Osteocyte (in vitro differentiated cells): Measurements from ENCODE around the gene UQCRHL. TPM values are rescaled to one million over a fixed set of nuclear protein-coding genes. Genes with fewer than 3 reads are reported as not detected.
"Not testable (repeated sequence)": the region's sequence is repeated elsewhere in the genome, so short reads cannot be mapped to it uniquely, and the experiment has no call there.

ENCODE experiments used
- DNase-seq: peaks from one replicate; pipeline ENCODE4 v3.0.0; 2021; ENCODE audit warnings: mixed read lengths; ENCODE audit not compliant: unreplicated experiment; ENCODE audit errors: extremely low spot score
- H3K27ac Mint-ChIP-seq: one replicate; pipeline ENCODE4 v1.8.0; 2021; ENCODE audit warnings: mild to moderate bottlenecking, mixed read lengths; ENCODE audit not compliant: unreplicated experiment
- H3K27me3 Mint-ChIP-seq: one replicate; pipeline ENCODE4 v1.8.0; 2021; ENCODE audit warnings: mixed read lengths; ENCODE audit not compliant: unreplicated experiment
- H3K36me3 Mint-ChIP-seq: one replicate; pipeline ENCODE4 v1.8.0; 2021; ENCODE audit warnings: mixed read lengths; ENCODE audit not compliant: unreplicated experiment
- H3K4me1 Mint-ChIP-seq: one replicate; pipeline ENCODE4 v1.8.0; 2021; ENCODE audit warnings: mixed read lengths; ENCODE audit not compliant: unreplicated experiment
- H3K4me3 Mint-ChIP-seq: one replicate; pipeline ENCODE4 v1.8.0; 2021; ENCODE audit warnings: mild to moderate bottlenecking, moderate library complexity, mixed read lengths; ENCODE audit not compliant: unreplicated experiment
- H3K9me3 Mint-ChIP-seq: one replicate; pipeline ENCODE4 v1.8.0; 2021; ENCODE audit warnings: mixed read lengths; ENCODE audit not compliant: unreplicated experiment
- CTCF ChIP-seq: fragments of 200-600 bp; sonication (generic); IDR thresholded peaks from 2 replicates; pipeline ENCODE4 v1.5.0; 2021; ENCODE audit warnings: antibody characterized with exemption, mild to moderate bottlenecking, moderate library complexity
- long read RNA-seq: library from polyadenylated mRNA; unstranded; transcript quantifications from one replicate; pipeline ENCODE4 v2.0.0, GENCODE V29; 2021
- total RNA-seq: library from RNA; stranded (reverse); gene quantifications from 2 replicates; pipeline ENCODE4 v1.2.1, GENCODE V29; 2021

UQCRHL gene
- total RNA-seq: 1.5 and 1.6 TPM in 2 replicates
- long read RNA-seq: 0 reads

DNA sequence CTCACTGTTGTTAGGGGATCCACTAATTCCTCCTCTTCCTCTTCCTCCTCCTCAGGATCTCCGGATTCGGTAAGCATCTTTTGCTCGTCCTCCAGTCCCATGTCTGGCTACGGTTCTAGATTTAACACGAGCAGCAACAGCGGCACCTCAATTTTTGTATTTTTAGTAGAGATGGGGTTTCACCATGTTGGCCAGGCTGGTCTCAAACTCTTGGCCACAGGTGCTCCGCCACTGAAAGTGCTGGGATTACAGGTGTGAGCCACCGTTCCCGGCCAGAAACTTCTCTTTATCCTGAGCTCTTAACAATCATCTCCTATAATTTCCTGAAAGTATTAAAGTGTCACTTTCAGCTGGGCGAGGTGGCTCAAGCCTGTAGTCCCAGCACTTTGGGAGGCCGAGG, at the start of gene UQCRHL:
TSS of gene UQCRHL (minus strand) at position 101 of the 400 bp plus-strand sequence. CDS start at position 101, 0 bp downstream.
- not testable (repeated sequence) for H3K9me3 Mint-ChIP-seq, H3K4me1 Mint-ChIP-seq, H3K27ac Mint-ChIP-seq, H3K27me3 Mint-ChIP-seq, DNase-seq, H3K36me3 Mint-ChIP-seq, H3K4me3 Mint-ChIP-seq

- Mint-ChIP-seq H3K36me3 (no peaks in the 10 kb centered on the region), H3K9me3 (no peaks in the 10 kb centered on the region), H3K4me3 (no peak overlapping the region), H3K27ac (no peak overlapping the region), H3K4me1 (peaks cover 24% of the 10 kb centered on the region), H3K27me3 (no peaks in the 10 kb centered on the region)
- TF ChIP-seq CTCF: no peak
- no peak for DNase-seq
Measured at GRCh38 chr1:15856888-15857287, 49.4 kb upstream of the UQCRHL start.

GRCh38 chr1:15852828-15853302, 45.4 kb upstream of the UQCRHL start:
- Mint-ChIP-seq H3K27ac (peak overlapping the region; percentile 54), H3K9me3 (no peaks in the 10 kb centered on the region), H3K27me3 (no peaks in the 10 kb centered on the region), H3K4me3 (no peak overlapping the region), H3K4me1 (peaks cover 39% of the 10 kb centered on the region), H3K36me3 (no peaks in the 10 kb centered on the region)
- no peak for DNase-seq
- no peak for TF ChIP-seq CTCF

DNA sequence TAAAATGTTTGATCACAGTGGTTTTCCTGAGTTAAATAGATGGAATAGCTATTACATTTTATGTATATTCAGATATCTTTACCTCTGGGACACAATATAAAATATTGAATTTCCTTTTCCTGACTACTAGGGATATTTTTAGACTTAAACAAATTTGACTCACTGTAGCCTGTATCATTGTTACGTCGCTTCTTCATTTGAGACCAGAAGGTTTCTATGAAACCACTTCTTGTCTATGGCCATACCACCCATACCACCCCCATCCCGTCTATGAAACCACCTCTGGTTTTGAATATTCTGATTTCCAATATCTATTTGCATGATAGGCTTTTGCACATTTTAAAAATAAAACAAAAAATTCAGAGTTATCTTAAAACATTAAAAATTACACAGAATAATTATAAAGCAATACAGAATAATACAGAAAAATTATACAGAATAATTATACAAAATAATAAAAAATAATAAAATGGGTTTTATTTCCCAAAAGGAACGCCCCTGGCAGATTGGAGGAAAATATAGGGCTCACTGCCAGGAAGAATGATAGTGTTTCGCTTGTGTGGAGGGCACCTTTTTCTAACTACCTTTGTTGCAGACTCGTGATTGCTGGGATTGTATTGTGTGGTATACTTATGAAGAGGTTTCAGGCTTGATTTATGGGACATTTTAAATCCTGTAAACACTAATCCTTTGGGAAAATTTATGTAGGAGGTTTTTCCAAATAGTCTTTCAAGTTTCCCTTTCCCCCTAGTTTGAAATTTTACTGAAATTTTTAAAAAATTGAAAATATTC, 44.8 kb upstream of the UQCRHL start:
- no peak for DNase-seq
- no peak for TF ChIP-seq CTCF
- H3K4me3 Mint-ChIP-seq: no peak overlapping the region
- H3K36me3 Mint-ChIP-seq: no peaks in the 10 kb centered on the region
- no peaks in the 10 kb centered on the region for H3K27me3 Mint-ChIP-seq
- no peaks in the 10 kb centered on the region for H3K9me3 Mint-ChIP-seq
- peaks cover 39% of the 10 kb centered on the region for H3K4me1 Mint-ChIP-seq
- peak overlapping the region; percentile 89 for H3K27ac Mint-ChIP-seq

GRCh38 chr1:15851210-15852035, 44.0 kb upstream of the UQCRHL start:
- H3K4me3 Mint-ChIP-seq: peak overlapping the region; percentile 48
- no peak for TF ChIP-seq CTCF
- peak overlapping the region; percentile 89 for H3K27ac Mint-ChIP-seq
- DNase-seq: peak; percentile 40
- H3K36me3 Mint-ChIP-seq: no peaks in the 10 kb centered on the region
- H3K9me3 Mint-ChIP-seq: no peaks in the 10 kb centered on the region
- H3K27me3 Mint-ChIP-seq: no peaks in the 10 kb centered on the region
- H3K4me1 Mint-ChIP-seq: peaks cover 40% of the 10 kb centered on the region
